ENCODE results near the gene PER1.
"Not testable (repeated sequence)": the region's sequence is repeated elsewhere in the genome, so short reads cannot be mapped to it uniquely, and the experiment has no call there.

The PER1 gene

DNA sequence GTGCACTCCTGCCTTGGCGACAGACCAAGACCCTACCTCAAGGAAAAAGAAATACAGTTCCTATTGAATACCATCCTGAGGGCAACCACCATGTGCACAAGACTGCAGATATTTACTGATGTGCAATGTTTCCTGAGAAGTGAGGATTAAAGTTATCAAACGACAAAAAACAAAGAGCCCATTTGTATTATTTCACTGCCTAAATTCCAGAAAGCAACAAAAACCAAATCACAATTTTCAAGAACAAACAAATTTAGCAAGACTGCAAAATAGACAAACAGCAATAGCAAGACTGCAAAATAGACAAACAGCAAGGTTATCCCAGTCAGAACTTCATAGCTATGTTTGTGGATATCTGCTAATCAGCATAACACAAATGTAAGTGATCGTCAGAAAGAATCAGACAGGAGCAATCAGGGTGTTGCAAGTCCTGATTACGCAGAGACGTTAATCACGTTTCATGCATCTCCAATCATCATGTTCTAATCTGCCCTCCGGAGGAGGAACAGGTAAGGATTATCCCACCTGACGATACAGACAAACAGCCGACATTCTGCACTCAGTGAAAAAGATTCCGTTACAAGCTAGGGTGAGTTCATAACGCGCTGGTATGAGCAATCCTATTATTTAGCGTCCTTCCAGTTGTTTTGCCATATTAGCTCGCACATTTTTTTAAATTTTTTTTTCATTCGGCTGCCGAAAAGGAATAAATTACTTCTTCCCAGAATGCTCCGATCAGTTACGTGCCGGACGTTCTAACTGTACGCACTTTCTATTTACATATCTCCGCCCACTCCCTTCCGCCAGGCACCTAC, 21.1 kb upstream of the PER1 start:
- CTCF ChIA-PET = no interaction called here
- H3K4me3 ChIP-seq (ENCODE audit: low read depth, low read length) = peak overlapping the region; percentile 55
- TF ChIP-seq, protein P1, sequence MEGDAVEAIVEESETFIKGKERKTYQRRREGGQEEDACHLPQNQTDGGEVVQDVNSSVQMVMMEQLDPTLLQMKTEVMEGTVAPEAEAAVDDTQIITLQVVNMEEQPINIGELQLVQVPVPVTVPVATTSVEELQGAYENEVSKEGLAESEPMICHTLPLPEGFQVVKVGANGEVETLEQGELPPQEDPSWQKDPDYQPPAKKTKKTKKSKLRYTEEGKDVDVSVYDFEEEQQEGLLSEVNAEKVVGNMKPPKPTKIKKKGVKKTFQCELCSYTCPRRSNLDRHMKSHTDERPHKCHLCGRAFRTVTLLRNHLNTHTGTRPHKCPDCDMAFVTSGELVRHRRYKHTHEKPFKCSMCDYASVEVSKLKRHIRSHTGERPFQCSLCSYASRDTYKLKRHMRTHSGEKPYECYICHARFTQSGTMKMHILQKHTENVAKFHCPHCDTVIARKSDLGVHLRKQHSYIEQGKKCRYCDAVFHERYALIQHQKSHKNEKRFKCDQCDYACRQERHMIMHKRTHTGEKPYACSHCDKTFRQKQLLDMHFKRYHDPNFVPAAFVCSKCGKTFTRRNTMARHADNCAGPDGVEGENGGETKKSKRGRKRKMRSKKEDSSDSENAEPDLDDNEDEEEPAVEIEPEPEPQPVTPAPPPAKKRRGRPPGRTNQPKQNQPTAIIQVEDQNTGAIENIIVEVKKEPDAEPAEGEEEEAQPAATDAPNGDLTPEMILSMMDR (IDR thresholded peaks at IDR 0.05; ENCODE audit: insufficient read depth, low read length, missing control alignments) = no peak
- POLR2A ChIA-PET = interaction anchor here (0.5 to 2.1 kb wide), 24 partner anchors 10 to 486 kb away, joined by 3 to 17 read pairs (median 6); partner anchors contain the start of genes BORCS6, CTC1, HES7 and PER1
- peak; percentile 91 for DNase-seq (ENCODE audit: low read depth, low spot score)

DNA sequence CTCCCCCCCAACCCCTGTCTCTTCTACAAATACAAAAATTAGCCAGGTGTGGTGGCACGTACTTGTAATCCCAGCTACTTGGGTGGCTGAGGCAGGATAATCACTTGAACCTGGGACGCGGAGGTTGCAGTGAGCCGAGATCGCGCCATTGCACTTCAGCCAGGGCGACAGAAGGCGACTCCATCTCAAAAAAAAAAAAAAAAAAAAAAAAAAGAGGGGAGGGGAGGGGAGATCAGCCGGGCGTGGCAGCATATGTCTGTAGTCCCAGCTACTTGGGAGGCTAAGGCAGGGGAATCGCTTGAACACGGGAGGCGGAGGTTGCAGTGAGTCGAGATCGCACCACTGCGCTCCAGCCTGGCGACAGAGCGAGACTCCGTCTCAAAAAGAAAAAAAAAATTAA, 18.0 kb upstream of the PER1 start:
- ChIA-PET CTCF (interaction anchor here (1.0 to 1.9 kb wide), 3 partner anchors 11 to 90 kb away, joined by 3 to 6 read pairs (median 4); partner anchors contain the start of gene HES7), POLR2A (interaction anchor here (0.7 kb wide), 1 partner anchor 52 kb away, joined by 5 read pairs; no protein-coding TSS in a partner anchor)
- DNase-seq (ENCODE audit: low read depth, low spot score); H3K4me3 ChIP-seq (ENCODE audit: low read depth, low read length): not testable (repeated sequence)

DNA sequence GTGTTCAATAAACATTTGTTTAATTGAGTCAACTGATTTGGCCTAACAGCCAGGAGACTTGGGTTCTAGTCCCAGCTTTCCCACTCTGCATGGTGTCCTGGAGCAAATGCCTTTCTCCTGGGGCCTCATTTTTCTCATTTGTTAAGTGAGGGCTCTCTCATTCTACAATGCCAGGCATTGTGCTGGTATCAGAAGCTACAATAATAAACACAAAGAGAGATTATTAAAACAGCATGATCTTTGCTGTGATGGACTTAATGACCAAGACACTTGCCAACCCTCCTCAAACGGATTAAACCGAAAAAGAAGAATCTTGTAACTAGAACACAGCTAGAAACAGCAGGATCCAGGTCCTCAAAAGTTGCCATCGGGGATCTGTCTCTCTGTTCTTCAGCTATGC, 15.3 kb upstream of the PER1 start:
- no peak for DNase-seq (ENCODE audit: low read depth, low spot score)
- TF ChIP-seq, protein P1 (IDR thresholded peaks at IDR 0.05; ENCODE audit: insufficient read depth, low read length, missing control alignments) = no peak
- POLR2A ChIA-PET = no interaction called here
- CTCF ChIA-PET = interaction anchor here (0.9 to 2.6 kb wide), 6 partner anchors 9 to 107 kb away, joined by 3 to 13 read pairs (median 4); no protein-coding TSS in a partner anchor
- no peak overlapping the region for H3K4me3 ChIP-seq (ENCODE audit: low read depth, low read length)

DNA sequence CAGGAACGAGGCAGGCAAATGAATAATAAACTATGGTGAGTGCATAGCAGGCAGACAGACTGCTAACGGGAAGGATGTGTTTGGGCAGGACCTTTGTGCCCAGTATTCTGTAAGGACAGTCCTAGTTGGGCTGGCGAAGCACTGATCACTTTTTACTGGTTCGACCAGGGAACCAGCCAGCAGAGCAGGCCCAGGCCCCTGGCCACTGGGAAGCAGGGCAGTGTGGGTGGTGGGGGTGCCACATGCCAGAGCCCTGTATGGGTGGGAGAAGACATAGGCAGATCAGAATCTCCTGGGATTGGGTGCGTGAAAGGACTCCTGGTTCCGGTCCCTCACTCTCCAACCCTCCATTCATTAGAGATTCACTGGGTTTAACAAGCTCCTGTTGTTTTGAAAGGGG, 14.5 kb upstream of the PER1 start:
- POLR2A ChIA-PET = no interaction called here
- CTCF ChIA-PET = interaction anchor here (0.6 to 2.6 kb wide), 3 partner anchors 8 to 109 kb away, joined by 3 to 13 read pairs (median 3); no protein-coding TSS in a partner anchor
- DNase-seq (ENCODE audit: low read depth, low spot score) = no peak
- TF ChIP-seq, protein P1 (IDR thresholded peaks at IDR 0.05; ENCODE audit: insufficient read depth, low read length, missing control alignments) = no peak
- no peak overlapping the region for H3K4me3 ChIP-seq (ENCODE audit: low read depth, low read length)

DNA sequence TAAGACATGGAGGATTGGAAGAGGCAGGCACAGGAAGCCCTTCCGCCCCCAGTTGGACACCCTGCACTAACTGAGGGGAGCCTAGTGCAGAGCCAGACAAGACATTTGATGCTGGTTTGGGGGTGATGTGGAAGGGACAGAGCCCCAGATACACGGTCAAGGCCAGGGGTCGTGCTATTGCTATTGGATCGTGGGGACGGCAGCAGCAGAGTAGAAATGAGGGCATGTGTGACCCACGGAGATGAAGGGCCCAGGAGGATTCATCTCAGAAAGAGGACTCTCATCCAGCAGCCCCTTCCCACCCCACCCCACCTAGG, 12.6 kb upstream of the PER1 start:
- ChIA-PET POLR2A (interaction anchor here (0.6 to 2.5 kb wide), 2 partner anchors 9 to 621 kb away, joined by 3 to 14 read pairs; no protein-coding TSS in a partner anchor), CTCF (interaction anchor here (1.0 to 1.8 kb wide), 3 partner anchors 44 to 72 kb away, joined by 3 to 6 read pairs (median 3); partner anchors contain the start of gene ALOXE3)
- no peak overlapping the region for H3K4me3 ChIP-seq (ENCODE audit: low read depth, low read length)

DNA sequence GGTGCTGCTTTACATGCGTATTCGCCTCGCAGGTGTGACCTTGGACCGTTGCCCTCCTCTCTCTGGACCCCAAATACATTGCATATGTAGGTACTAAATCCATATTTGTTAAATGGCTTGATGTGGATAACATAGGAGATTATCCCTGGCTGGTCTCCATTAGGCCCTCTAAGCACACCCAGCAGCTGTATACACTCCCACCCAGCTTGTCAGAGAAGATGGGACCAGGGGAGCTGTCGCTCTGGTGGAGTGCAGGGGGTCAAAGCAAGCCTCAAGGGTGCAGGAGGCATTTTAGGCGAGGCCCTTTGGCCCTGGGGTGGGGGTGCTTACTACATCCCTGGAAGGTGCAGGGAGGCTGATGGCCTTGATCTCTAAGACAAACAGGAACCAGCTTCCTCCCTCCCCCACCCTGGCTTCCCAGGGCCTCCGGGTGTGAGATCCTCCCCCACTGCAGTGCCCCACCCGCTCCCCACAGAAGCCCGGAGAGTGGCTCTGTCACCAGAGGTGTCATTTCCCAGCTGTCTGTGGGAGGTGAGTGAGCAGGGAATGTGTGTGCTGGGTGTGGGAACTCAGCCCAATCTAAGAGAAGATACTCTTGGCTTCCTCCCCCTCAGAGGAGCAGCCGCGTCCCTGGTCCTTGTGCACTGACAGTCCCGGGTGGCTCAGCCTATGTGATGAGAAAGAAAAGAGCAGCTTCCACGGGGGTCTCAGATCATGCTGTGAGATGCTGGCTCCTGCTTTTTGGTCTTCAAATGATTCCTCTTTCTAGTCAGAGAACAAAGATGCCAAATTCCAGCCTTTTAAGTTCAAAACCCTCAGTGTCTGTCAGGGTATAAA, 12.0 kb upstream of the PER1 start:
- TF ChIP-seq, protein P1 (IDR thresholded peaks at IDR 0.05; ENCODE audit: insufficient read depth, low read length, missing control alignments) = no peak
- H3K4me3 ChIP-seq (ENCODE audit: low read depth, low read length) = no peak overlapping the region; the same call in 1 of the 2 replicates
- DNase-seq (ENCODE audit: low read depth, low spot score) = no peak
- ChIA-PET POLR2A (interaction anchor here (0.6 to 2.5 kb wide), 2 partner anchors 9 to 622 kb away, joined by 3 to 14 read pairs; no protein-coding TSS in a partner anchor), CTCF (interaction anchor here (0.9 to 8.6 kb wide), 5 partner anchors 41 to 104 kb away, joined by 3 to 41 read pairs (median 3); partner anchors contain the start of genes ALOXE3 and HES7)

More for the DNA sequence above, 12.6 kb upstream of the PER1 start:
- TF ChIP-seq, protein P1 (IDR thresholded peaks at IDR 0.05; ENCODE audit: insufficient read depth, low read length, missing control alignments) = no peak
- DNase-seq (ENCODE audit: low read depth, low spot score) = no peak

Measured in AG04449 (cell line).